Esophagus squamous epithelium (tissue), 4 donors: ENCODE results near the gene CTPS1.

Experiments
- POLR2A ChIP-seq, 4 donors: fragments of 450-650 bp; IDR thresholded peaks; one replicate each; pipeline ENCODE4 v1.6.1; 2017; ENCODE audit warnings: antibody characterized with exemption in 4 of 4, mild to moderate bottlenecking in 4 of 4, moderate library complexity in 3 of 4
- TF ChIP-seq, protein P1 (sequence below), 6 experiments: fragments of 450-650 bp in 4 of 6; fragments of 200-600 bp in 2 of 6; sonication (generic) in 2 of 6; IDR thresholded peaks; one replicate each; pipeline ENCODE4 v1.5.1; 2016 to 2019; ENCODE audit warnings: antibody characterized with exemption in 6 of 6, mild to moderate bottlenecking in 4 of 6, moderate library complexity in 4 of 6

GRCh38 chr1:41022424-41022823 is 42.9 kb downstream of the CTPS1 start:
- TF ChIP-seq, protein P1, sequence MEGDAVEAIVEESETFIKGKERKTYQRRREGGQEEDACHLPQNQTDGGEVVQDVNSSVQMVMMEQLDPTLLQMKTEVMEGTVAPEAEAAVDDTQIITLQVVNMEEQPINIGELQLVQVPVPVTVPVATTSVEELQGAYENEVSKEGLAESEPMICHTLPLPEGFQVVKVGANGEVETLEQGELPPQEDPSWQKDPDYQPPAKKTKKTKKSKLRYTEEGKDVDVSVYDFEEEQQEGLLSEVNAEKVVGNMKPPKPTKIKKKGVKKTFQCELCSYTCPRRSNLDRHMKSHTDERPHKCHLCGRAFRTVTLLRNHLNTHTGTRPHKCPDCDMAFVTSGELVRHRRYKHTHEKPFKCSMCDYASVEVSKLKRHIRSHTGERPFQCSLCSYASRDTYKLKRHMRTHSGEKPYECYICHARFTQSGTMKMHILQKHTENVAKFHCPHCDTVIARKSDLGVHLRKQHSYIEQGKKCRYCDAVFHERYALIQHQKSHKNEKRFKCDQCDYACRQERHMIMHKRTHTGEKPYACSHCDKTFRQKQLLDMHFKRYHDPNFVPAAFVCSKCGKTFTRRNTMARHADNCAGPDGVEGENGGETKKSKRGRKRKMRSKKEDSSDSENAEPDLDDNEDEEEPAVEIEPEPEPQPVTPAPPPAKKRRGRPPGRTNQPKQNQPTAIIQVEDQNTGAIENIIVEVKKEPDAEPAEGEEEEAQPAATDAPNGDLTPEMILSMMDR (IDR thresholded peaks at IDR 0.05), result no peak
- no peak for TF ChIP-seq POLR2A (IDR thresholded peaks at IDR 0.05)
